HL-60 (cell line): Measurements from ENCODE around the gene COL2A1.

Experiments used
- DNase-seq, 2 experiments: peaks; one replicate each; pipeline ENCODE4 v3.0.0-alpha.2; 2010 to 2020; ENCODE audit warnings: low read depth in 1 of 2, low spot score in 1 of 2
- H3K27ac ChIP-seq: fragments of 250-450 bp; sonication (Bioruptor Pico); replicated peaks from 2 replicates; pipeline ENCODE4 v1.5.1; 2020; ENCODE audit warnings: mild to moderate bottlenecking, moderate library complexity
- H3K27me3 ChIP-seq: fragments of 250-450 bp; sonication (Bioruptor Pico); 2 replicates; pipeline ENCODE4 v1.5.1; 2021; ENCODE audit warnings: mild to moderate bottlenecking, moderate library complexity; ENCODE audit not compliant: insufficient read depth, poor library complexity, severe bottlenecking
- H3K4me3 ChIP-seq: replicated peaks from 2 replicates; pipeline ENCODE4 v1.5.1; 2011; ENCODE audit warnings: mild to moderate bottlenecking, control low read depth, low read length; ENCODE audit not compliant: insufficient read depth
- GABPA ChIP-seq: IDR thresholded peaks from 2 replicates; pipeline ENCODE4 v1.6.1; 2012; ENCODE audit warnings: low read depth
- POLR2AphosphoS5 ChIP-seq: IDR thresholded peaks from 2 replicates; pipeline ENCODE4 v1.6.1; 2012; ENCODE audit warnings: low read depth
- SPI1 ChIP-seq: IDR thresholded peaks from 2 replicates; pipeline ENCODE4 v1.6.1; 2012; ENCODE audit warnings: low read depth, mild to moderate bottlenecking, borderline replicate concordance
- long read RNA-seq: library from polyadenylated mRNA; unstranded; transcript quantifications from one replicate; pipeline ENCODE4 v2.0.0, GENCODE V29; 2020
- TF ChIP-seq, protein P1 (sequence below): IDR thresholded peaks from 2 replicates; pipeline ENCODE4 v1.6.1; 2012; ENCODE audit warnings: low read depth; ENCODE audit not compliant: insufficient replicate concordance
- TF ChIP-seq, protein P2 (sequence below): IDR thresholded peaks from one replicate; pipeline ENCODE4 v1.5.1; 2011; ENCODE audit warnings: low read length, control low read depth, inconsistent platforms; ENCODE audit not compliant: insufficient read depth

Gene COL2A1
- long read RNA-seq = 0 reads

- DNase-seq = peak; percentile 24 to 29
- H3K4me3 ChIP-seq = no peak within 1 kb of the TSS; the same call in 1 of the 2 replicates
Observed at GRCh38 chr12:48004053-48004941, at the start of gene COL2A1. Gene COL2A1, minus strand, starts transcription at chr12:48004476. Its CDS starts 155 bp downstream, at chr12:48004321.

DNA sequence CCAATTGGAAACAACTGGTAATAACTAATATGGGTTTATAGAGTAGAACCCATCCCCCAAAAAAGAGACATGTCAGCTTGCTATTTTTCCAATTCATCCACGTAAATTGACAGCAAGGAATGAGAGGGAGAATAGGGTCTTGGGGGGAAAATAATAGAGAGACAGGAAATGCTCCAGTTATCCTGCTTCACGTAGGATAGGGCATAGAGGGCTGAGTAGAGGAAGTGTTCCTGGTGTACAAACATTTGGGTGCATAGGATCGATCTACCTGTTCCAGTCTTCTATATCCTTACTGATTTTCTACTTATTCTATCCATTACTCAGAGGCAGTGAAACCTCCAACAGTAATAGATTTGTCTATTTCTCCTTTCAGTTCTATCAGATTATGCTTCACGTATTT is 49.6 kb upstream of the COL2A1 start:
- no peak for DNase-seq
- TF ChIP-seq POLR2AphosphoS5 = no peak
- no peak for TF ChIP-seq GABPA
- TF ChIP-seq, protein P1, sequence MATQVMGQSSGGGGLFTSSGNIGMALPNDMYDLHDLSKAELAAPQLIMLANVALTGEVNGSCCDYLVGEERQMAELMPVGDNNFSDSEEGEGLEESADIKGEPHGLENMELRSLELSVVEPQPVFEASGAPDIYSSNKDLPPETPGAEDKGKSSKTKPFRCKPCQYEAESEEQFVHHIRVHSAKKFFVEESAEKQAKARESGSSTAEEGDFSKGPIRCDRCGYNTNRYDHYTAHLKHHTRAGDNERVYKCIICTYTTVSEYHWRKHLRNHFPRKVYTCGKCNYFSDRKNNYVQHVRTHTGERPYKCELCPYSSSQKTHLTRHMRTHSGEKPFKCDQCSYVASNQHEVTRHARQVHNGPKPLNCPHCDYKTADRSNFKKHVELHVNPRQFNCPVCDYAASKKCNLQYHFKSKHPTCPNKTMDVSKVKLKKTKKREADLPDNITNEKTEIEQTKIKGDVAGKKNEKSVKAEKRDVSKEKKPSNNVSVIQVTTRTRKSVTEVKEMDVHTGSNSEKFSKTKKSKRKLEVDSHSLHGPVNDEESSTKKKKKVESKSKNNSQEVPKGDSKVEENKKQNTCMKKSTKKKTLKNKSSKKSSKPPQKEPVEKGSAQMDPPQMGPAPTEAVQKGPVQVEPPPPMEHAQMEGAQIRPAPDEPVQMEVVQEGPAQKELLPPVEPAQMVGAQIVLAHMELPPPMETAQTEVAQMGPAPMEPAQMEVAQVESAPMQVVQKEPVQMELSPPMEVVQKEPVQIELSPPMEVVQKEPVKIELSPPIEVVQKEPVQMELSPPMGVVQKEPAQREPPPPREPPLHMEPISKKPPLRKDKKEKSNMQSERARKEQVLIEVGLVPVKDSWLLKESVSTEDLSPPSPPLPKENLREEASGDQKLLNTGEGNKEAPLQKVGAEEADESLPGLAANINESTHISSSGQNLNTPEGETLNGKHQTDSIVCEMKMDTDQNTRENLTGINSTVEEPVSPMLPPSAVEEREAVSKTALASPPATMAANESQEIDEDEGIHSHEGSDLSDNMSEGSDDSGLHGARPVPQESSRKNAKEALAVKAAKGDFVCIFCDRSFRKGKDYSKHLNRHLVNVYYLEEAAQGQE = no peak
- TF ChIP-seq SPI1 = no peak
- TF ChIP-seq, protein P2, sequence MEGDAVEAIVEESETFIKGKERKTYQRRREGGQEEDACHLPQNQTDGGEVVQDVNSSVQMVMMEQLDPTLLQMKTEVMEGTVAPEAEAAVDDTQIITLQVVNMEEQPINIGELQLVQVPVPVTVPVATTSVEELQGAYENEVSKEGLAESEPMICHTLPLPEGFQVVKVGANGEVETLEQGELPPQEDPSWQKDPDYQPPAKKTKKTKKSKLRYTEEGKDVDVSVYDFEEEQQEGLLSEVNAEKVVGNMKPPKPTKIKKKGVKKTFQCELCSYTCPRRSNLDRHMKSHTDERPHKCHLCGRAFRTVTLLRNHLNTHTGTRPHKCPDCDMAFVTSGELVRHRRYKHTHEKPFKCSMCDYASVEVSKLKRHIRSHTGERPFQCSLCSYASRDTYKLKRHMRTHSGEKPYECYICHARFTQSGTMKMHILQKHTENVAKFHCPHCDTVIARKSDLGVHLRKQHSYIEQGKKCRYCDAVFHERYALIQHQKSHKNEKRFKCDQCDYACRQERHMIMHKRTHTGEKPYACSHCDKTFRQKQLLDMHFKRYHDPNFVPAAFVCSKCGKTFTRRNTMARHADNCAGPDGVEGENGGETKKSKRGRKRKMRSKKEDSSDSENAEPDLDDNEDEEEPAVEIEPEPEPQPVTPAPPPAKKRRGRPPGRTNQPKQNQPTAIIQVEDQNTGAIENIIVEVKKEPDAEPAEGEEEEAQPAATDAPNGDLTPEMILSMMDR = no peak
- no peak overlapping the region for H3K4me3 ChIP-seq
- H3K27me3 ChIP-seq = no peaks in the 10 kb centered on the region
- no peak overlapping the region for H3K27ac ChIP-seq

More at GRCh38 chr12:48004053-48004941, at the start of gene COL2A1:
- TF ChIP-seq, protein P2 = no peak
- TF ChIP-seq SPI1 = no peak
- TF ChIP-seq GABPA = no peak
- no peak for TF ChIP-seq POLR2AphosphoS5
- TF ChIP-seq, protein P1 = no peak
- peaks cover 84% of the 10 kb centered on the region for H3K27me3 ChIP-seq
- no peak within 1 kb of the TSS for H3K27ac ChIP-seq

DNA sequence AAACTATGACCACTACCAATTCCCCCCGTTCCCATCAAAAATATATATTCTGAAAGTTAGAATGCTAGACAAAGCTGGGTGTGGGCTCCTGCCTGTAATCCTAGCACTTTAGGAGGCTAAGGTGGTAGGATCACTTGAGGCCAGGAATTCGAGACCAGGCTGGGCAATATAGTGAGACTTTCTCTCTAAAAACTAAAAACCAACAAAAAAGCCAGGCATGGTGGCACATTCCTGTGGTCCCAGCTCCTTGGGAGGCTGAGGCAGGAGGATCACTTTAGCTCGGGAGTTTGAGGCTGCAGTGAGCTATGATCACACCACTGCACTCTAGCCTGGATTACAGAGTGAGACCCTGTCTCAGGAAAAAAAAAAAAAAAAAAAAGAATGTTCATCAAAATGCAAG is 48.8 kb upstream of the COL2A1 start:
- Histone ChIP-seq H3K27ac (no peak overlapping the region), H3K4me3 (no peak overlapping the region), H3K27me3 (no peaks in the 10 kb centered on the region)
- no peak for DNase-seq
- TF ChIP-seq POLR2AphosphoS5 = no peak
- TF ChIP-seq SPI1 = no peak
- TF ChIP-seq, protein P2 = no peak
- TF ChIP-seq GABPA = no peak
- TF ChIP-seq, protein P1 = no peak
